Nephron progenitor cell (in vitro differentiated cells): Measurements from ENCODE around the gene BCAS2.
"Not testable (repeated sequence)": the region's sequence is repeated elsewhere in the genome, so short reads cannot be mapped to it uniquely, and the experiment has no call there.

ENCODE experiments used
- DNase-seq: peaks from one replicate; pipeline ENCODE4 v3.0.0; 2021
- H3K27ac Mint-ChIP-seq: 2 replicates; pipeline ENCODE4 v1.8.0; 2021; ENCODE audit warnings: mild to moderate bottlenecking, moderate library complexity, mixed read lengths
- H3K27me3 Mint-ChIP-seq: 2 replicates; pipeline ENCODE4 v1.8.0; 2021; ENCODE audit warnings: mild to moderate bottlenecking, low read depth, mixed read lengths; ENCODE audit not compliant: poor library complexity
- H3K36me3 Mint-ChIP-seq: 2 replicates; pipeline ENCODE4 v1.8.0; 2021; ENCODE audit warnings: low read depth, mixed read lengths
- H3K4me1 Mint-ChIP-seq: 2 replicates; pipeline ENCODE4 v1.8.0; 2021; ENCODE audit warnings: mixed read lengths
- H3K4me3 Mint-ChIP-seq: 2 replicates; pipeline ENCODE4 v1.8.0; 2021; ENCODE audit warnings: mild to moderate bottlenecking, moderate library complexity, mixed read lengths
- H3K9me3 Mint-ChIP-seq: 2 replicates; pipeline ENCODE4 v1.8.0; 2021; ENCODE audit warnings: mild to moderate bottlenecking, moderate library complexity, mixed read lengths
- TF ChIP-seq, protein P1 (sequence below): fragments of 200-600 bp; sonication (generic); IDR thresholded peaks from 2 replicates; pipeline ENCODE4 v1.5.0; 2021; ENCODE audit warnings: antibody characterized with exemption

BCAS2 gene

DNA sequence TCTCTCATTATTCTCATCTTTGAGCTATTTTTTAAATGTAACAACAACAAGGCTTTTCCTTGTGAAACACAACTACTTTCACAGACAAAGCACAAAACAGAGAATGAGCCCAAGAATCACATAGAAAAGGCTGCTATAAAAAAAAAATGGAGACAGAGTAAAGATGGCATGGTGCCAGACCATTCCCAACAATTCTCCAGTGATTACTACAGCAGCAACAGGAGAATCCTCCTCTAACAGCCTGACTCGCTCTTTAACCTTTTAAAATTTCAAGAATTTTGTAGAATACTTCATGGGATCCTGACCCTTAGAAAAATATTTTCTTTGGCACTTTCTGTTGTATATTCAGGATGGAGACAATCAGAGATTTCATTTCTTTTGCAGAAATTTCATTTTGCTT, 3.8 kb upstream of the BCAS2 start:
- peaks cover 24% of the 10 kb centered on the region for H3K4me1 Mint-ChIP-seq
- no peak overlapping the region for H3K4me3 Mint-ChIP-seq
- peaks cover 14% of the 10 kb centered on the region for H3K27me3 Mint-ChIP-seq
- no peaks in the 10 kb centered on the region for H3K9me3 Mint-ChIP-seq
- no peaks in the 10 kb centered on the region for H3K36me3 Mint-ChIP-seq
- TF ChIP-seq, protein P1, sequence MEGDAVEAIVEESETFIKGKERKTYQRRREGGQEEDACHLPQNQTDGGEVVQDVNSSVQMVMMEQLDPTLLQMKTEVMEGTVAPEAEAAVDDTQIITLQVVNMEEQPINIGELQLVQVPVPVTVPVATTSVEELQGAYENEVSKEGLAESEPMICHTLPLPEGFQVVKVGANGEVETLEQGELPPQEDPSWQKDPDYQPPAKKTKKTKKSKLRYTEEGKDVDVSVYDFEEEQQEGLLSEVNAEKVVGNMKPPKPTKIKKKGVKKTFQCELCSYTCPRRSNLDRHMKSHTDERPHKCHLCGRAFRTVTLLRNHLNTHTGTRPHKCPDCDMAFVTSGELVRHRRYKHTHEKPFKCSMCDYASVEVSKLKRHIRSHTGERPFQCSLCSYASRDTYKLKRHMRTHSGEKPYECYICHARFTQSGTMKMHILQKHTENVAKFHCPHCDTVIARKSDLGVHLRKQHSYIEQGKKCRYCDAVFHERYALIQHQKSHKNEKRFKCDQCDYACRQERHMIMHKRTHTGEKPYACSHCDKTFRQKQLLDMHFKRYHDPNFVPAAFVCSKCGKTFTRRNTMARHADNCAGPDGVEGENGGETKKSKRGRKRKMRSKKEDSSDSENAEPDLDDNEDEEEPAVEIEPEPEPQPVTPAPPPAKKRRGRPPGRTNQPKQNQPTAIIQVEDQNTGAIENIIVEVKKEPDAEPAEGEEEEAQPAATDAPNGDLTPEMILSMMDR = no peak
- no peak overlapping the region for H3K27ac Mint-ChIP-seq
- no peak for DNase-seq

DNA sequence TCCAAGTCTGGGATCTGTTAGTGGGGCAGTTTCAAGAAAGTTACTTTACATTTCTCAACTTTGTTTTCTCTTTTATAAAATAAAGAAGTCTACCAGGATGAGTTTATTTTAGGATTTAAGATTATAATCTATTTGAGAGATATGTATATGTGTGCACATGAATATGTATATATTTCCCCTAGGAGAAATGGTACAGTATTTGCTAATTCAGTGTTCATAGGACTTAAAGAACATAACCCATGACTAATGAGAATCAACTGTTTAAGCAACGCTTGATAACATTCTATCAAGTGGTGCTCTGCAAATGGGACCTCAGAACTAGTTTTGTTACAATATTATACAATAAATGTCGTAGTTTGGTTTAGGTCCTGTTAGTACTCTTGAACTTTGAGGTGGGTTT, 7.0 kb downstream of the BCAS2 start:
- no peak for DNase-seq
- Mint-ChIP-seq H3K36me3 (peaks cover 66% of the 10 kb centered on the region), H3K4me1 (peaks cover 6% of the 10 kb centered on the region), H3K4me3 (no peak overlapping the region), H3K9me3 (no peaks in the 10 kb centered on the region), H3K27me3 (no peaks in the 10 kb centered on the region), H3K27ac (no peak overlapping the region)
- TF ChIP-seq, protein P1 = no peak

DNA sequence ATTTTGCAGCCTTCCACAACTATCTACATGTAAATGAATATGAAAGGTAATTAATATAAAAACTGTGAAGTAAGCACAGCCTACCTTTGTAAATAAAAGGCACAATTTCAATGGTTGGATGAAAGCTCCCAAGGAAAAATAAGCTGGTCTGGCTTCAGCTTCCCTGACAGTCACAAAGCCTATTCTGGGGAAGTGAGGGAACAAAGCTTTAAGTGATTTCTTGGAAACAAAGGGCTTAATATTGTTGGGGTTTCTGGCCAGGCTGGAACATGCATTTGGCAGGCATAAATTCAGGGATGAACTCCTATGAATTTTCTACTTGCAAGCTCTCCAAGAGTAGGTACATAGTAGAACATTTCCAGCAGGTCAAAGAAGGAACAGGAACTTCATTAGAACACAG, 17.3 kb downstream of the BCAS2 start:
- H3K36me3 Mint-ChIP-seq = peaks cover 72% of the 10 kb centered on the region
- TF ChIP-seq, protein P1 = no peak

DNA sequence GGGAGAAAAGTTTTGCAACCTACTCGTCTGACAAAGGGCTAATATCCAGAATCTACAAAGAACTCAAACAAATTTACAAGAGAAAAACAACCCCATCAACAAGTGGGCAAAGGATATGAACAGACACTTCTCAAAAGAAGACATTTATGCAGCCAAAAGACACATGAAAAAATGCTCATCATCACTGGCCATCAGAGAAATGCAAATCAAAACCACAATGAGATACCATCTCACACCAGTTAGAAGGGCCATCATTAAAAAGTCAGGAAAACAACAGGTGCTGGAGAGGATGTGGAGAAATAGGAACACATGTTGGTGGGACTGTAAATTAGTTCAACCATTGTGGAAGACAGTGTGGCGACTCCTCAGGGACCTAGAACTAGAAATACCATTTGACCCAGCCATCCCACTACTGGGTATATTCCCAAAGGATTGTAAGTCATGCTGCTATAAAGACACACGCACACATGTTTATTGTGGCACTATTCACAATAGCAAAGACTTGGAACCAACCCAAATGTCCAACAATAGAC, 18.4 kb downstream of the BCAS2 start:
- H3K4me1 Mint-ChIP-seq, H3K27ac Mint-ChIP-seq, H3K27me3 Mint-ChIP-seq, DNase-seq, H3K9me3 Mint-ChIP-seq, H3K4me3 Mint-ChIP-seq: not testable (repeated sequence)
- H3K36me3 Mint-ChIP-seq = peaks cover 61% of the 10 kb centered on the region

More for the DNA sequence above, 17.3 kb downstream of the BCAS2 start:
- H3K27me3 Mint-ChIP-seq = no peaks in the 10 kb centered on the region
- no peak overlapping the region for H3K27ac Mint-ChIP-seq
- no peak overlapping the region for H3K4me3 Mint-ChIP-seq
- no peak for DNase-seq
- H3K4me1 Mint-ChIP-seq = no peaks in the 10 kb centered on the region
- peaks cover 7% of the 10 kb centered on the region for H3K9me3 Mint-ChIP-seq

DNA sequence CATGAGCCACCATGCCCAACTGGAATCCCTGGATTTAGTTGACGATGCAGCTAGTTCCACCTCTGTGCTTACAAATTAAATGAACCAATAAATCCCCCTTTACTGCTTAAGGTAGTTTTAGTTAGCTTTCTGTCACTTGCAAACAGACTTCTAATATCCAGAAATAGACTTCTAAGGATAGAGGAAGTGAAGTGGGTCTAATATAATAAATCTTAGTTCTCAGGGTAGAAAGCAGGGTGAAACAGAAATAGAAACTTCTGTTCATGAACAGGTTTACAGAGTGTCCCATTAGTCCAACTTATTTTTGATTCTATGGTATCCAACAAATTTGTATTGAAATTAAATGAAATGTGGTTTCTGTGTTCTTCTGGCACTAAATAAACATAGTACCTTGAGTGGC, 20.1 kb downstream of the BCAS2 start:
- Mint-ChIP-seq H3K4me3 (no peak overlapping the region), H3K36me3 (peaks cover 44% of the 10 kb centered on the region), H3K4me1 (no peaks in the 10 kb centered on the region), H3K9me3 (peaks cover 7% of the 10 kb centered on the region), H3K27ac (no peak overlapping the region), H3K27me3 (no peaks in the 10 kb centered on the region)
- TF ChIP-seq, protein P1 = no peak
- DNase-seq = no peak

DNA sequence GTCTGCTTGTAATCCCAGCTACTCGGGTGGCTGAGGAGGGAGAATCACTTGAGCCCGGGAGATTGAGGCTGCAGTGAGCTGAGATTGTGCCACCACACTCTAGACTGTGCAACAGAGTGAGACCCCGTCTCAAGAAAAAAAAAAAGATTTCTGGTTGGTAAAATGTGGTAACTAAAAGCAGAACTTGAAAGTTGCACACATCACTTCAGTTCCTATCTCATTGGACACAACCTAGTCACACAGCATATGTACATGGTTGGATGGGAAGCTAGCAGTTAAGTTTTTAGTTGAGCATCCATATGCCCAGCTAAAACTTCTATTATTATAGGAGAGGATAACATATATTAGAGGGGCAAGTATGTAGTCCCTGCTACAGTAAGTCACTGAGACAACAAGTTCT, 22.1 kb downstream of the BCAS2 start:
- Mint-ChIP-seq H3K4me3 (no peak overlapping the region), H3K9me3 (peaks cover 7% of the 10 kb centered on the region), H3K4me1 (no peaks in the 10 kb centered on the region), H3K27me3 (no peaks in the 10 kb centered on the region), H3K27ac (no peak overlapping the region), H3K36me3 (peaks cover 25% of the 10 kb centered on the region)
- TF ChIP-seq, protein P1 = no peak
- DNase-seq = no peak
